ENCODE data around the gene SHB. TPM values are rescaled to one million over a fixed set of nuclear protein-coding genes. Genes with fewer than 3 reads are reported as not detected.

Gene SHB
- total RNA-seq, 1 experiment from 2014 or later, result 10.1 TPM

GRCh38 chr9:38088006-38088925 lies 19.2 kb upstream of the SHB start:
- DNase-seq (ENCODE audit: low spot score), result no peak

- no peak for DNase-seq (ENCODE audit: low spot score)
These were observed 17.5 kb upstream of the SHB start for GRCh38 chr9:38086496-38086895.

DNA sequence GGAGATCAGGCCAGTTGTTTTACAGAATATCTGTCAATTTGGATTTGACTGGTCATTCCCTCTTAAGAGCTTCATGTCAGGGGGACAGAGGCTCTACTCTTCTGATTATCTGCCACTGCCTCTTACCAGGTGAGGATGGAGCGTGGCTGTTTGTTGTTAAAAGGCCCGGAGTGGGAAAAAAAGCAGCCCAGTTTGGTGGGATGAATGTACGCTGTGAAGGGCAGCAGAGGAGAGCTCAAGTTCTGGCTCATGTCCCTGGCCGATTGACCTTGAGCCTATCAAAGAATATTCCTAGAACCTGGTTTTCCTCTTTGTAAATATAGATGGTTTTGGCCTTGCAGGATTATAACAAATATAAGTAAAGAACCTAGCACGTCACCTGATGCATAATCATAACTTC lies 16.3 kb upstream of the SHB start:
- no peak for DNase-seq (ENCODE audit: low spot score)

GRCh38 chr9:38084556-38084880 lies 15.5 kb upstream of the SHB start:
- DNase-seq (ENCODE audit: low spot score), result no peak

DNA sequence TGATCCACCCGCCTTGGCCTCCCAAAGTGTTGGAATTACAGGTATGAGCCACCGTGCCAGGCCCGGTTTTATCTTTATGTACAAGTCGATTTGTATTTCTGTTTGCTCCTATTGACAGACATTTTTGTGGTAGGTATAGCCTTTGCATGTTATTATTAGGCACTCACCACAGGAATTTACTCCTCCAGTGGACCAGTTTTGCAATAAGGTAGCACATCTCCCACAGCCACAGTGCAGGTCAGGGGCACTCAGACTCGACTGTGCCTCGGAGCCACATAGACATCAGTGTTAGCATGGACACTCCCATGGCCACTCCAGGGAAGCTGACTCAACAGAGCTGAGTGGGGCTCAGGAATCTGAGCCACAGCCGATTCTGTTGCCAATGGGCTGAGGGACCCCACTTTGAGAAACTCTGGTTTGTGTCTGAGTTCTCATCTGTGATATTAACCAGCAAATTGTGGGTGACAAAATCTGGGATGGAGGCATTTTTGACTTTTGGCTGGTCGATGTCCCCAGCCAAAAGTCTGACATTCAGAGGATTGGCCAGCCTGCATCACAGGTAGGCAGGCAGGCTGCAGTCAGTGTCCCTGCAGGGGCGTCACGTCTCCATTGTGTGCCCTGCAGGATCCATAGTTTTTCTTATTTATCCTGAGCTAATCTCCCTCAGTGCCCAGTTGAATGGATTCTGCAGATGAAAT lies 15.0 kb upstream of the SHB start:
- DNase-seq (ENCODE audit: low spot score), result no peak

DNA sequence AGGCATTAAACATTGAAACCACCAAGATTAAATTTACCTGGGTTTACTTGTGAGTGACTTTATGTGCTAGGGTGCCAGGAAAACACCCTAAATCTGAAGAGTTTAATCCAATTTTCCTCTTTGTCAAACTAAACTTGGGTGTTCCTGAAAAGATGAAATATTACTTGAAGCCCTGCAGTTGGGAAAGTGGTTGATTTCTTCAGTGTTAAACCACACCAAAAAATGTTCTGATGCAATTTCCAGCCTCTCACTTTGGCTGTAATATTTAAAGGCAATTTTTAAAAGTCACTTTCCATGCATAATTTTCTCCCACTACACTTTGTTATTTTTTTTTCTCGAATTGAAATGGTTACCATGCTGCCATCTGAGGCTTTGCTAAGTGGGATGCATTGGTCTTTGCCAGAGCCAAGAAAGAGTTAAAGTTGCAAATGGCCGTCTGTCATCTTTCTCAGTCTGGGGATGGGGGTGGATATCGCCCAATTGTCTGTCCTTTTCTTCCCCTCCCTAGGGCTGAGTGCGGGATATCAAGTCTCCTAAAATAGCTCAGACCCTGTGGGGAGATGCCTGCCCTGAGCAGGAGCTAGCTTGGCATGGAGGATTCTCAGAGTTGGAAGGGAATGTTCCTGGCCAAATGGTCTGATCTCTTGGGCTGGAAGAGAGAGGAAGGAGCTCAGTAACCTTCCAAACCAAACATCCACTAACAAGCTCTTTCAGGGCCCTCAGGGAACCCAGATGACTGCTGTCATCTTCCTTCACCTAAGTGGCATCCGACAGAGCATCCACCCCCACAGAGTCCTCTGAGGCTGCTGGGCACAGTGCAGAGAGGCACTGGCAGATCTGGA lies 13.6 kb upstream of the SHB start:
- DNase-seq (ENCODE audit: low spot score), result no peak

DNA sequence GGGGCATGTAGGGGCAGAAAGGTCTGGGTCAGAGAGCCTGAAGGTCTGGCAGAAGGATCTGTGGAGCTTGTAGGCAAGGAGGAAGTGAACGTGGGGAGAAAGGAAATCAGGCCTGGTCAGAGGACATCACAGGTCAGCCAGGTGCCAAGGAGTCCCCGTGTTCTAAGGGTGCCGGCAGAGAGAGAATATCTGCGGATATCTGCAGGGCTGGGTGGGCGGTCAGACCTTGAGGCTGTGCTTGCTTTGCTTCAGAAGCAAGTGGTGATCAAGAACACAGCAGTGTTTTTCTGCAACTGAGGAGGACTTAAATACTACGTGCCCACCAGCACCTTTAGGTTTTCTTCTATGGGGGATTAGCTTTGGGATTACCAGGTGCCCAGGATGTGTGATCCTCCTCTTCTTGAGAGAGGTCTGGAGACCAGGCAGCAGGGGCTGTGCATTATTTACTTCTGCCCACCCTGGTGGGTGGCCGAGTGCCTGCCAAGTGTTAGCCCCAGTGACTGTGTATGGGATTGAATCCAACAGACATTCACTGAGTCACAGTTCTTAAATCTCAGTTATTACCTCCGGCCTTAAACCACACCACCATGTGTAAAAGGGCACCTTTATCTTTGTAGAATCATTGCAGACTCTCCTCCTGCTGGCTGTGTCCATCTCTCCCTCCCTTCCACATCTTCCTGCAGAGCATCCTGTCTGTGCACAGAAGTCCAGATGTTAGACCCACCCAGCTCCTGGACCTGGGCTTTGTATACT lies 12.5 kb upstream of the SHB start:
- no peak for DNase-seq (ENCODE audit: low spot score)

DNA sequence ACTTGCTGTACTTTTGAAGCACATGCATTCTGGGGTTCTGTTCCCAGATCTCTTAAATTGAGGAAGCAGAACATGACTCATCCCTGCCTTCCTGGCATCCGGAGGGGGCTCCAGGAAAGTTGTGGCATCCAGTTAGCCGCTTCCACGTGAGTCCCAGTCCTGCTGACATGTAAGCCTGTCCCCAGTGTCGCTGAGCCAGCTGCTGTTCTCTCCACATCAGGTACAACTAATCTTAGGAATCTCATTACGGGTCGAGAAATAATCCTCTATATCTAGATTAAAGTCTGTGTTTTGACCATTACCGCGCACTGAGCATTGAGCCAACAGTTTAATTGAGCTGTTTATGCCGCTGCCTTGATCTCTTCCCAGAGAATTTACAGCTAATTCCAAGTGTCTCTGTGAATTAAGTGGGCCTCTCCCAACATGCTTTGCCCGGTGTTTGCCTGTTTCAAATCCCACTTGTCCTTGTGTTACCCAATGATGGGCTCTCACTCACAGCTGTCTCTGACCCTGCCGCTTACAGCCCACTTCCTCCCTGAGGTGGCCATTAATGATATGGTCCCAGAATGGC lies 10.5 kb upstream of the SHB start:
- peak; percentile 78 for DNase-seq (ENCODE audit: low spot score)

DNA sequence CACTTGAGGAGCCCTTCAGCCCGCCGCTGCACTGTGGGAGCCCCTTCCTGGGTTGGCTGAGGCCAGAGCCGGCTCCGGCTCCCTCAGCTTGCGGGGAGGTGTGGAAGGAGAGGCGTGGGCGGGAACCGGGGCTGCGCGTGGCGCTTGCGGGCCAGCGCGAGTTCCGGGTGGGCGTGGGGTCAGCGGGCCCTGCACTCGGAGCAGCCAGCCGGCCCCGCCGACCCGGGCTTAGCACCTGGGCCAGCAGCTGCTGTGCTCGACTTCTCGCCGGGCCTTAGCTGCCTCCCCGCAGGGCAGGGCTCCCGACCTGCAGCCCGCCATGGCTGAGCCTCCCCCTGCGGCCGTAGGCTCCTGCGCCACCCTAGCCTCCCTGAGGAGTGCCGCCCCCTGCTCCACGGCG lies 6.2 kb upstream of the SHB start:
- no peak for DNase-seq (ENCODE audit: low spot score)

DNA sequence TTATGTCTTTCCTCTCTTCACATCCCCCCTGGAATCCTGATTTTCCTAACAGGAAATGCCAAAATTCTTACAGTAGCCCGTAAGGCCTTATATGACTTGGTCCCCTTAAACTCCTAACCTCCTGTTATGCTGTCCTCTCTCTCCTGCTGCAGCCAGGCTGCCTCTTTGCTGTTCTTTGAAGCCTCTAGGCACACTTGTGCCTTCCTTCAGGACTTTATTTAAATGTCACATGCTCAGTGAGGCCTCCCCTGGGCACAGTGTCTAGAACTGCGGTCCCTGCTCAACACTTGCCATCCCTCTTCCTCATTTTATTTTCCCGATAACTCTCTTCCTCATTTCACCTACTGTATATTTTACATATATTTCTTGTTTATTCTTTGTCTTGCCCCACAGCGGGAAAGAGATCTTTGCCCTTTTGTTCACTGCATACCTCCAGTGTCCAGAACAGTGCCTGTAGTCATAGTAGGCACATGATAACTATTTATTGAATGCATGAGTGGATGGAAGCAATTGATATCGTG lies 5.5 kb upstream of the SHB start:
- no peak for DNase-seq (ENCODE audit: low spot score)

- no peak for DNase-seq (ENCODE audit: low spot score)
These were observed 4.9 kb upstream of the SHB start for GRCh38 chr9:38073882-38074281.

GRCh38 chr9:38071470-38072134 lies 2.6 kb upstream of the SHB start:
- no peak for DNase-seq (ENCODE audit: low spot score)

DNA sequence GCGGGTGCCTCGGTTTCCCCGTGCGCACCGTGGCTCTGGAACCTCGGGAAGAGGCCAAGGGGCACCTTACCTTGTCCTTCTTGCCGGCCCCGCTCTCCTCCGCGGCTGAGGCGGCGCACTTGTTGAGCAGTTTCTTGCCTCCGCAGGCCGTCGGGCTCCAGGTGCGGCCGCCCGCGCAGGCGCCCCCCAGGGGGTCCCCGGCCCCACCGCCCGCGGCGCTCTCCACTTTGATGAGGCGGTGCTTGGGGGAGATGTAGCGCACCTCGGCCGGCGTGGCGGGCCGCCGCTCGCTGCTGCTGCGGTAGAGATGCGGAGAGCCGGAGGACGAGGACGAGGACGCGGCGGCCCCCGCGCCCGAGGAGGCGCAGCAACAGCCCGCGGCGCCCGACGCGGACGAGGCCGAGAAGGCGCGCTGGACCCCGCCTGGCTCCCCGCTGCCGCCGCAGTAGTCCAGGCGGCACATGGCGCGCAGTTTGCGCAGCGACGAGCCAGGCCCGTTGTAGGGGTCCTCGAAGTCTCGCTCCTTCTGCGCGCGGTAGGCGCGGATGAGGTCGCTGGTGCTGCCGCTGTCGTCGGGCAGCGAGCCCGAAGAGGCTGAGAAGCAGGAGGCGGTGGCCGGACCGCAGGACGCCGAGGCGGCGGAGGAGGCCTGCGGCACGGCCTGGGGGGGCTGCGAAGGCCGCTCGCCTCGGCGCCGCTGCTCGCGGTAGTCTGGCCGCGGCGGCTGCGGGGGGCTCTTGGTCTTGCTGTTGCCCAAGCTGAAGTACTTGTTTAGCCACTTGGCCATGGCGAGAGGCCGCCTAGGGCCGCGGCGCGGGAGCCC lies 957 bp downstream of the SHB start:
- DNase-seq (ENCODE audit: low spot score), result no peak

GRCh38 chr9:38066914-38067858 lies 1.8 kb downstream of the SHB start:
- DNase-seq (ENCODE audit: low spot score), result no peak

- no peak for DNase-seq (ENCODE audit: low spot score)
These were observed 2.7 kb downstream of the SHB start for GRCh38 chr9:38066197-38066913.

DNA sequence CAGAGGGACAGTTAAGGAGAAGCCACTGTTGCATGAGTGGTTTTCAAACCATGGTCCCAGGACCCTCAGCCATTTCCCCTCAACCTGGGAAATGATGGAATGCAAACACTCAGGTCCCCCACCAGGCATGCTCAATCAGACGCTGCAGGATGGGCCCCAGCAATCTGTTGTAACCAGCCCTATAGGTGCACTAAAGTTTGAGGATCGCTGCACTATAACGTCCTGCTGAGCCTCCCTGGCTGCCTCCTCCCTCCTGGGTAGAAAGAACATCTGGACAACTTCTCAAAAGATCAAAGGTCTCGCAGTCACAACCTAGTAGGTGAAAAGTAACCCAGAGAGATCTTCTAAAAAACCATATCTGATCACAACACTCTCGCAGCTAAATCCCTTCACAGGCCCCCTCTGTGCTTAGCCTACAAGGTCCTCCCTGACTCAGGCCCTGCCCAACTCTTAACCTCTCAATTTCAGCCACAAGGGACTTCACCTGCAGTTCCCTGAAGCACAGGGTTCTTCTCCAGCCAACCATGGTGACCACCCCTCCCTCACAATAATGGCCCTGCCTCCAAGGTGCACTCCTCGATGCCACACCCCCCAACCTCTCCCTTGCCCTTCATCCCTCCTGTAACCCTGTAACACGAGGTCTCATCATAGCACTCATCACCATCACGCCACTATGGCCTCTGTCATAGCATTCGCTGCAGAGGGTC lies 3.5 kb downstream of the SHB start:
- DNase-seq (ENCODE audit: low spot score), result no peak

DNA sequence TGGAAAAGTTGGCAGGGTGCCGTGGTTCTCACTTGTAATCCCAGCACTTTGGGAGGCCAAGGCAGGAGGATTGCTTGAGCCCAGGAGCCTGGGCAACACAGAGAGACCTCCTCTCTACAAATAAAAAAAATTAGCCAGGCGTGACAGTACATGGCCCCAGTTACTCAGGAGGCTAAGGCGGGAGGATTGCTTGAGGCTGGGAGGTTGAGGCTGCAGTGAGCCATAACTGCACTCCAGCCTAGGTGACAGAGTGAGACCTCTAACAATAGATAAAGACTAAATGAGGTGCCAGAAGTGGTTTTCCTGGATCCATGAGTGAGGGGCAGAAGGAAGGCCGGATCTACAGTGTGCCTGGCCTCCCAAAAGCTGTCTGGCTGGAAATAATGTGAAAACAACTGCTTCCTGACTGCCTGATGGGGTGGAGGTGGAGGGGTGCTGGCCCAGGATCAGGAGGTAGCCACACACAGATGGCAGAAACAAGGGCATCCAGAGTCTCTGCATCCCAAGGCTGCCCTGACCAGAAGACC lies 4.1 kb downstream of the SHB start:
- DNase-seq (ENCODE audit: low spot score), result no peak
